ENCODE measurements around the gene RBL2.

The RBL2 gene

GRCh38 chr16:53453928-53454327 lies 19.7 kb downstream of the RBL2 start:
- H3K9ac ChIP-seq (ENCODE audit: low read depth, low read length), result no peak overlapping the region
- H3K9me3 ChIP-seq (ENCODE audit: insufficient read depth, low read depth, low read length), result no peaks in the 10 kb centered on the region
- no peak overlapping the region for H3K4me3 ChIP-seq (ENCODE audit: low read length)
- peaks cover 5% of the 10 kb centered on the region; the same call in 1 of the 2 replicates for H3K4me1 ChIP-seq (ENCODE audit: insufficient read depth, low read length)
- no peaks in the 10 kb centered on the region for H3K27me3 ChIP-seq (ENCODE audit: insufficient read depth, low read length)
- H3K27ac ChIP-seq (ENCODE audit: low read length), result no peak overlapping the region
- peaks cover 71% of the 10 kb centered on the region for H3K36me3 ChIP-seq (ENCODE audit: insufficient read depth, low read depth, low read length)

- peaks cover 88% of the 10 kb centered on the region for H3K36me3 ChIP-seq (ENCODE audit: insufficient read depth, low read depth, low read length)
- no peak overlapping the region for H3K9ac ChIP-seq (ENCODE audit: low read depth, low read length)
- peaks cover 5% of the 10 kb centered on the region; the same call in 1 of the 2 replicates for H3K4me1 ChIP-seq (ENCODE audit: insufficient read depth, low read length)
- no peak overlapping the region for H3K4me3 ChIP-seq (ENCODE audit: low read length)
- no peak overlapping the region for H3K27ac ChIP-seq (ENCODE audit: low read length)
- no peaks in the 10 kb centered on the region for H3K9me3 ChIP-seq (ENCODE audit: insufficient read depth, low read depth, low read length)
- no peaks in the 10 kb centered on the region for H3K27me3 ChIP-seq (ENCODE audit: insufficient read depth, low read length)
Observed at GRCh38 chr16:53456625-53457024, 22.4 kb downstream of the RBL2 start.

- Histone ChIP-seq H3K4me1 (ENCODE audit: insufficient read depth, low read length) (peaks cover 5% of the 10 kb centered on the region; the same call in 1 of the 2 replicates), H3K4me3 (ENCODE audit: low read length) (no peak overlapping the region), H3K9ac (ENCODE audit: low read depth, low read length) (no peak overlapping the region), H3K36me3 (ENCODE audit: insufficient read depth, low read depth, low read length) (peaks cover 90% of the 10 kb centered on the region), H3K27me3 (ENCODE audit: insufficient read depth, low read length) (no peaks in the 10 kb centered on the region), H3K27ac (ENCODE audit: low read length) (no peak overlapping the region), H3K9me3 (ENCODE audit: insufficient read depth, low read depth, low read length) (no peaks in the 10 kb centered on the region)
Observed at GRCh38 chr16:53457670-53458069, 23.4 kb downstream of the RBL2 start.

- no peak overlapping the region for H3K9ac ChIP-seq (ENCODE audit: low read depth, low read length)
- H3K9me3 ChIP-seq (ENCODE audit: insufficient read depth, low read depth, low read length), result no peaks in the 10 kb centered on the region
- H3K27me3 ChIP-seq (ENCODE audit: insufficient read depth, low read length), result no peaks in the 10 kb centered on the region
- H3K27ac ChIP-seq (ENCODE audit: low read length), result no peak overlapping the region
- no peak overlapping the region for H3K4me3 ChIP-seq (ENCODE audit: low read length)
- peaks cover 5% of the 10 kb centered on the region; the same call in 1 of the 2 replicates for H3K4me1 ChIP-seq (ENCODE audit: insufficient read depth, low read length)
- H3K36me3 ChIP-seq (ENCODE audit: insufficient read depth, low read depth, low read length), result peaks cover 88% of the 10 kb centered on the region
Observed at GRCh38 chr16:53458635-53459034, 24.4 kb downstream of the RBL2 start.

- no peaks in the 10 kb centered on the region for H3K4me1 ChIP-seq (ENCODE audit: insufficient read depth, low read length)
- peaks cover 76% of the 10 kb centered on the region for H3K36me3 ChIP-seq (ENCODE audit: insufficient read depth, low read depth, low read length)
- no peaks in the 10 kb centered on the region for H3K9me3 ChIP-seq (ENCODE audit: insufficient read depth, low read depth, low read length)
- no peak overlapping the region for H3K9ac ChIP-seq (ENCODE audit: low read depth, low read length)
- H3K4me3 ChIP-seq (ENCODE audit: low read length), result no peak overlapping the region
- H3K27me3 ChIP-seq (ENCODE audit: insufficient read depth, low read length), result no peaks in the 10 kb centered on the region
- no peak overlapping the region for H3K27ac ChIP-seq (ENCODE audit: low read length)
Observed at GRCh38 chr16:53465606-53466280, 31.5 kb downstream of the RBL2 start.

- H3K27me3 ChIP-seq (ENCODE audit: insufficient read depth, low read length), result no peaks in the 10 kb centered on the region
- no peaks in the 10 kb centered on the region for H3K9me3 ChIP-seq (ENCODE audit: insufficient read depth, low read depth, low read length)
- H3K9ac ChIP-seq (ENCODE audit: low read depth, low read length), result no peak overlapping the region
- no peaks in the 10 kb centered on the region for H3K4me1 ChIP-seq (ENCODE audit: insufficient read depth, low read length)
- no peak overlapping the region for H3K27ac ChIP-seq (ENCODE audit: low read length)
- H3K4me3 ChIP-seq (ENCODE audit: low read length), result no peak overlapping the region
- H3K36me3 ChIP-seq (ENCODE audit: insufficient read depth, low read depth, low read length), result peaks cover 74% of the 10 kb centered on the region
Observed at GRCh38 chr16:53476867-53477266, 42.6 kb downstream of the RBL2 start.

- H3K4me1 ChIP-seq (ENCODE audit: insufficient read depth, low read length), result no peaks in the 10 kb centered on the region
- H3K27me3 ChIP-seq (ENCODE audit: insufficient read depth, low read length), result no peaks in the 10 kb centered on the region
- H3K9ac ChIP-seq (ENCODE audit: low read depth, low read length), result no peak overlapping the region
- no peak overlapping the region for H3K4me3 ChIP-seq (ENCODE audit: low read length)
- peaks cover 70% of the 10 kb centered on the region for H3K36me3 ChIP-seq (ENCODE audit: insufficient read depth, low read depth, low read length)
- H3K9me3 ChIP-seq (ENCODE audit: insufficient read depth, low read depth, low read length), result no peaks in the 10 kb centered on the region
- H3K27ac ChIP-seq (ENCODE audit: low read length), result no peak overlapping the region
Observed at GRCh38 chr16:53478965-53479364, 44.7 kb downstream of the RBL2 start.

GRCh38 chr16:53480394-53480793 lies 46.1 kb downstream of the RBL2 start:
- Histone ChIP-seq H3K27me3 (ENCODE audit: insufficient read depth, low read length) (no peaks in the 10 kb centered on the region), H3K9ac (ENCODE audit: low read depth, low read length) (no peak overlapping the region), H3K4me3 (ENCODE audit: low read length) (no peak overlapping the region), H3K4me1 (ENCODE audit: insufficient read depth, low read length) (no peaks in the 10 kb centered on the region), H3K9me3 (ENCODE audit: insufficient read depth, low read depth, low read length) (no peaks in the 10 kb centered on the region), H3K27ac (ENCODE audit: low read length) (no peak overlapping the region), H3K36me3 (ENCODE audit: insufficient read depth, low read depth, low read length) (peaks cover 84% of the 10 kb centered on the region)

- H3K27ac ChIP-seq (ENCODE audit: low read length), result no peak overlapping the region
- H3K4me1 ChIP-seq (ENCODE audit: insufficient read depth, low read length), result no peaks in the 10 kb centered on the region
- no peak overlapping the region for H3K4me3 ChIP-seq (ENCODE audit: low read length)
- no peak overlapping the region for H3K9ac ChIP-seq (ENCODE audit: low read depth, low read length)
- H3K27me3 ChIP-seq (ENCODE audit: insufficient read depth, low read length), result no peaks in the 10 kb centered on the region
- peaks cover 13% of the 10 kb centered on the region for H3K9me3 ChIP-seq (ENCODE audit: insufficient read depth, low read depth, low read length)
- peaks cover 88% of the 10 kb centered on the region for H3K36me3 ChIP-seq (ENCODE audit: insufficient read depth, low read depth, low read length)
Observed at GRCh38 chr16:53482123-53482522, 47.9 kb downstream of the RBL2 start.

- H3K27ac ChIP-seq (ENCODE audit: low read length), result no peak overlapping the region
- no peaks in the 10 kb centered on the region for H3K4me1 ChIP-seq (ENCODE audit: insufficient read depth, low read length)
- H3K9me3 ChIP-seq (ENCODE audit: insufficient read depth, low read depth, low read length), result peaks cover 14% of the 10 kb centered on the region
- no peaks in the 10 kb centered on the region for H3K27me3 ChIP-seq (ENCODE audit: insufficient read depth, low read length)
- H3K9ac ChIP-seq (ENCODE audit: low read depth, low read length), result no peak overlapping the region
- H3K4me3 ChIP-seq (ENCODE audit: low read length), result no peak overlapping the region
- H3K36me3 ChIP-seq (ENCODE audit: insufficient read depth, low read depth, low read length), result peaks cover 89% of the 10 kb centered on the region
Observed at GRCh38 chr16:53484542-53484941, 50.3 kb downstream of the RBL2 start.

GRCh38 chr16:53486230-53486629 lies 52.0 kb downstream of the RBL2 start:
- no peak overlapping the region for H3K27ac ChIP-seq (ENCODE audit: low read length)
- no peak overlapping the region for H3K4me3 ChIP-seq (ENCODE audit: low read length)
- H3K9ac ChIP-seq (ENCODE audit: low read depth, low read length), result no peak overlapping the region
- peaks cover 89% of the 10 kb centered on the region for H3K36me3 ChIP-seq (ENCODE audit: insufficient read depth, low read depth, low read length)
- peaks cover 14% of the 10 kb centered on the region for H3K9me3 ChIP-seq (ENCODE audit: insufficient read depth, low read depth, low read length)
- H3K4me1 ChIP-seq (ENCODE audit: insufficient read depth, low read length), result no peaks in the 10 kb centered on the region
- H3K27me3 ChIP-seq (ENCODE audit: insufficient read depth, low read length), result no peaks in the 10 kb centered on the region

GRCh38 chr16:53489755-53490154 lies 55.5 kb downstream of the RBL2 start:
- Histone ChIP-seq H3K27ac (ENCODE audit: low read length) (no peak overlapping the region), H3K9me3 (ENCODE audit: insufficient read depth, low read depth, low read length) (peaks cover 14% of the 10 kb centered on the region), H3K4me3 (ENCODE audit: low read length) (no peak overlapping the region), H3K36me3 (ENCODE audit: insufficient read depth, low read depth, low read length) (peaks cover 91% of the 10 kb centered on the region), H3K9ac (ENCODE audit: low read depth, low read length) (no peak overlapping the region), H3K4me1 (ENCODE audit: insufficient read depth, low read length) (no peaks in the 10 kb centered on the region), H3K27me3 (ENCODE audit: insufficient read depth, low read length) (no peaks in the 10 kb centered on the region)
